Measurements from ENCODE around the gene UNG. TPM values are rescaled to one million over a fixed set of nuclear protein-coding genes. Genes with fewer than 3 reads are reported as not detected.

UNG gene
- total and polyA plus RNA-seq, 9 of the 15 experiments (the other 6 are each of a cell fraction or from before 2014, with no cell fraction given) = 8.4 to 59.8 (median 41.0) TPM

DNA sequence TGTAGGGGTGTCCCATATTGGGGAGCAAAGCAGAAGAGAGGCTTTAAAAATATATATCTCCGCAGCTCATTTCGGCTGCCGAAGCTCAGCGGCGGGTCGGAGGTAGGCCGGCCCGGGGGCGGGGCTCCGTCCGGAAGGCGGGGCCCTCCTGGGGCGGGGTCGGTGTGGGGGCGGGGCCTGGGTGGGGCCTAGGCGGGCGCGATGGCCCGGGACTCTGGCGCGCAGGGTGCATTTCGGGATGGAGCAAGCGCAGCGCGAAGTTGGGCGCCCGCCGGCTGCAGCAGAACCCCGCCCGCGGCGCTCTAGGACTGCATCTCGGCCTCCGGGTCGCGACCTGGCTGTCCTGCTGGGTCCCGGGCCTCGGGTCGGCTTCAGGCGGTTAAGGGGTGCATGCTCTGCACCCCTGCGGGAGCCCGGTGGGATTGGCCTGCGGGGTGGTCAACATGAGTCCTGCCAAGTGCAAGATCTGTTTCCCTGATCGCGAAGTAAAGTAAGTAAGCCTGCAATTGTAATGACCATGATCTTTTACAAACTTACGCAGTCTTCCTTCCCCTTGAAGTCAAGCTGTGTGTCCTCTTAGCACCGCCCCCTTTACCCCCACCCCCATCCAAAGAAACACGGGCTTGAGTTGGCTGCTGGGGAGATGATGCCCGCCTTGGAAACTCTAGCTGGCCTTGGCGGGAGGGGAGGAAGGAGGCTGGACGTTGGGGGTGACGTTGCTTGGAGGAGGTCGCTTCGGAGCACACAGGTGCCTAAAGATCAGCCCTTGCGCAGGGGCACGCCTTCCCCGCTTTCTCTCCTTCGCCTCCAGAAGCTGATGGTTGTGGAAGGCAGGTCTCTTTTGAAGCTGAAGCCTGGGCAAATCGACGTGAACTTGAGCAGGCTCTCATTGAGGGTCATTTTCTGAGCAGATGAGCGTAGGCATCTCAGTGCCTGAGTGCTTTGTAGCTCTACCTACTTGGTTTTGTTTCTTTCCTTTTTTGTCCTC, 57.3 kb downstream of the UNG start (continued):
- no peak for TF ChIP-seq MEIS2 (IDR thresholded peaks at IDR 0.05; ENCODE audit: partially characterized antibody)

- no peak for DNase-seq (ENCODE audit: extremely low read depth in 1 of 4, low spot score in 3 of 4)
- H2AFZ ChIP-seq (ENCODE audit: low read depth, low read length) = no peak overlapping the region
- ATAC-seq = no peak
- peaks cover 8 to 16% of the 10 kb centered on the region in 2 experiments; a peak in 4 of 5 replicates for H3K4me1 ChIP-seq (replicated peaks in 1 of 2; ENCODE audit: control insufficient read depth in 2 of 2, insufficient read depth in 2 of 2, low read length in 2 of 2)
- no peak for TF ChIP-seq SPI1 (IDR thresholded peaks at IDR 0.05; ENCODE audit: borderline replicate concordance, low read depth, low read length)
- TF ChIP-seq CC2D1A (IDR thresholded peaks at IDR 0.05) = no peak
- TF ChIP-seq ZKSCAN1 (IDR thresholded peaks at IDR 0.05; ENCODE audit: low read depth, low read length) = no peak
- no peak for TF ChIP-seq SRSF3 (IDR thresholded peaks at IDR 0.05; ENCODE audit: insufficient read depth, low read length)
- TF ChIP-seq TAF7 (tag; IDR thresholded peaks at IDR 0.05) = no peak
- peak; percentile 86; the same call in 1 of the 2 replicates for TF ChIP-seq ZNF121 (CRISPR knock-in tag; conservative IDR thresholded peaks at IDR 0.05)
- TF ChIP-seq ZNF518B (CRISPR knock-in tag; IDR thresholded peaks at IDR 0.05) = no peak
- TF ChIP-seq KDM5B (IDR thresholded peaks at IDR 0.05; ENCODE audit: insufficient replicate concordance, low read depth, low read length) = no peak
- no peak for TF ChIP-seq HMGN3 (IDR thresholded peaks at IDR 0.05; ENCODE audit: borderline replicate concordance, extremely low read depth, insufficient read length, low read depth, low read length)
- no peaks in the 10 kb centered on the region for H3K9me3 ChIP-seq (replicated peaks; ENCODE audit: control insufficient read depth, insufficient read depth, low read depth, low read length)
- H3K27ac ChIP-seq (ENCODE audit: extremely low read depth, low read depth, low read length) = no peak overlapping the region
- 24% methylated on average over 5 of the region's 5 CpGs for WGBS (ENCODE audit: insufficient coverage, low coverage, missing lambda C conversion rate)
- H3K4me3 ChIP-seq = no peak overlapping the region
- no peak overlapping the region for H3K4me2 ChIP-seq (ENCODE audit: insufficient read depth, low read length)
- FAIRE-seq = no peak
- no peaks in the 10 kb centered on the region for H3K79me2 ChIP-seq (ENCODE audit: control insufficient read depth, insufficient read depth, low read length)
- in situ Hi-C loops (cut with MboI) (no loop called here), intact Hi-C loops (cut with micrococcal nuclease) (no loop called here)
- no TSS peak for BruUV-seq (replicated peaks)
- H3K36me3 ChIP-seq (ENCODE audit: control insufficient read depth, insufficient read depth, low read length) = no peaks in the 10 kb centered on the region
- H3K9me1 ChIP-seq (ENCODE audit: control insufficient read depth, insufficient read depth, low read length) = no peaks in the 10 kb centered on the region
- H4K20me1 ChIP-seq (replicated peaks; ENCODE audit: control insufficient read depth, insufficient read depth, low read length) = no peaks in the 10 kb centered on the region
- H3K27me3 ChIP-seq (ENCODE audit: control insufficient read depth in 2 of 2, insufficient read depth in 2 of 2, low read length in 2 of 2) = peaks cover 12 to 33% of the 10 kb centered on the region in 2 experiments; a peak in 4 of 5 replicates
- POLR2A ChIA-PET = no interaction called here
- H3K9ac ChIP-seq (ENCODE audit: insufficient read depth in 1 of 2, low read depth in 2 of 2, low read length in 2 of 2) = no peak overlapping the region
- CTCF ChIA-PET (ENCODE audit: low intra/inter-chr PET ratio) = no interaction called here
Observed at GRCh38 chr12:109156036-109156435, 58.6 kb downstream of the UNG start.

Measured in K562 (cell line).